HCT116 (cell line): ENCODE data around the gene CCNK.
A peak's percentile ranks its signal among the peaks of the same experiment; 100 is the strongest.

Experiments
- CEBPB ChIP-seq: IDR thresholded peaks from 2 replicates; pipeline ENCODE4 v1.6.1; 2012; ENCODE audit warnings: low read depth
- CTCF ChIP-seq, 3 experiments: fragments of 200-600 bp in 1 of 3; sonication (generic) in 1 of 3; IDR thresholded peaks in 2 of 3; conservative IDR thresholded peaks in 1 of 3; 2 replicates each; pipeline ENCODE4 v1.5.1; 2012 to 2017; ENCODE audit warnings: low read depth in 2 of 3, low read length in 2 of 3, antibody characterized with exemption in 1 of 3, borderline replicate concordance in 1 of 3, control low read depth in 1 of 3, mild to moderate bottlenecking in 1 of 3, mixed read lengths in 1 of 3, mixed run types in 1 of 3, moderate library complexity in 1 of 3; ENCODE audit not compliant: insufficient read depth in 1 of 3
- EGR1 ChIP-seq: IDR thresholded peaks from 2 replicates; pipeline ENCODE4 v1.6.1; 2012; ENCODE audit warnings: low read depth
- POLR2A ChIP-seq: IDR thresholded peaks from 2 replicates; pipeline ENCODE4 v1.7.0; 2011; ENCODE audit warnings: borderline replicate concordance; ENCODE audit not compliant: insufficient read depth, insufficient read length; ENCODE audit errors: extremely low read depth
- POLR2AphosphoS5 ChIP-seq: IDR thresholded peaks from 2 replicates; pipeline ENCODE4 v1.6.1; 2011; ENCODE audit warnings: mild to moderate bottlenecking, low read depth, low read length, moderate library complexity
- RAD21 ChIP-seq: IDR thresholded peaks from 2 replicates; pipeline ENCODE4 v1.6.1; 2012; ENCODE audit warnings: low read depth, mild to moderate bottlenecking
- REST ChIP-seq: IDR thresholded peaks from 2 replicates; pipeline ENCODE4 v1.6.1; 2012; ENCODE audit warnings: low read depth
- YY1 ChIP-seq: IDR thresholded peaks from 2 replicates; pipeline ENCODE4 v1.6.1; 2011; ENCODE audit warnings: low read length, low read depth, moderate library complexity, mild to moderate bottlenecking; ENCODE audit not compliant: insufficient replicate concordance; ENCODE audit errors: extremely low read depth
- ZFX ChIP-seq: fragments of 450-650 bp; IDR thresholded peaks from 2 replicates; pipeline ENCODE4 v1.6.1; 2017
- ZNF274 ChIP-seq: fragments of 200-500 bp; sonication (Bioruptor generic); IDR thresholded peaks from 2 replicates; pipeline ENCODE4 v1.6.1; 2014; ENCODE audit warnings: mild to moderate bottlenecking, low read depth, low read length, inconsistent platforms

- peak in 1 of 3 experiments; percentile 14; a peak in 1 of 6 replicates for TF ChIP-seq CTCF (IDR thresholded peaks at IDR 0.05 in 2 of 3, conservative IDR thresholded peaks at IDR 0.05 in 1 of 3; ENCODE audit: borderline replicate concordance in 1 of 3, insufficient read depth in 1 of 3, low read depth in 2 of 3, low read length in 2 of 3)
- TF ChIP-seq POLR2A: no peak
- TF ChIP-seq EGR1: no peak
- TF ChIP-seq POLR2AphosphoS5: no peak
- TF ChIP-seq RAD21: peak; percentile 53
- no peak for TF ChIP-seq CEBPB
- TF ChIP-seq REST: no peak
- TF ChIP-seq ZFX: no peak
- no peak for TF ChIP-seq YY1
- TF ChIP-seq ZNF274: no peak
Observed at GRCh38 chr14:99529899-99530298, 48.7 kb downstream of the CCNK start.
